Fibroblast of villous mesenchyme (primary cell): Measurements from ENCODE around the gene BRD3OS. TPM values are rescaled to one million over a fixed set of nuclear protein-coding genes. Genes with fewer than 3 reads are reported as not detected.

Experiments used
- DNase-seq: peaks from one replicate; pipeline ENCODE4 v3.0.0-alpha.2; 2010; ENCODE audit warnings: low read depth
- H3K4me3 ChIP-seq: 2 replicates; pipeline ENCODE4 v1.5.1; 2011; ENCODE audit warnings: low read depth, mild to moderate bottlenecking, low read length
- CTCF ChIP-seq: IDR thresholded peaks from 2 replicates; pipeline ENCODE4 v1.5.1; 2012; ENCODE audit warnings: low read depth, mild to moderate bottlenecking, low read length; ENCODE audit not compliant: insufficient read depth
- total RNA-seq: library from RNA; depleted of rRNA; stranded (reverse); fragments of >200 nt; gene quantifications from 2 replicates; pipeline ENCODE4 v1.2.3, GENCODE V29; 2012

Gene BRD3OS
- total RNA-seq, 1 donor = 22.9 TPM

GRCh38 chr9:134044944-134045343, 19.7 kb downstream of the BRD3OS start:
- no peak overlapping the region for H3K4me3 ChIP-seq
- no peak for TF ChIP-seq CTCF
- DNase-seq = no peak

- H3K4me3 ChIP-seq = no peak overlapping the region
- no peak for TF ChIP-seq CTCF
- DNase-seq = no peak
Observed at GRCh38 chr9:134045841-134046544, 20.7 kb downstream of the BRD3OS start.

- no peak for TF ChIP-seq CTCF
Observed at GRCh38 chr9:134046894-134047681, 21.8 kb downstream of the BRD3OS start.

GRCh38 chr9:134047868-134048581, 22.7 kb downstream of the BRD3OS start:
- no peak for TF ChIP-seq CTCF
- no peak overlapping the region for H3K4me3 ChIP-seq
- DNase-seq = no peak

More at GRCh38 chr9:134046894-134047681, 21.8 kb downstream of the BRD3OS start:
- H3K4me3 ChIP-seq = no peak overlapping the region
- no peak for DNase-seq

GRCh38 chr9:134048582-134048968, 23.3 kb downstream of the BRD3OS start:
- TF ChIP-seq CTCF = no peak
- no peak overlapping the region for H3K4me3 ChIP-seq
- no peak for DNase-seq

GRCh38 chr9:134049236-134049635, 24.0 kb downstream of the BRD3OS start:
- no peak for DNase-seq
- no peak overlapping the region for H3K4me3 ChIP-seq
- no peak for TF ChIP-seq CTCF
